HCT116 (cell line): ENCODE measurements around the gene UMOD.

ENCODE experiments used
- CBX3 ChIP-seq: IDR thresholded peaks from 2 replicates; pipeline ENCODE4 v1.6.1; 2012; ENCODE audit warnings: low read depth
- CTCF ChIP-seq, 3 experiments: fragments of 200-600 bp in 1 of 3; sonication (generic) in 1 of 3; IDR thresholded peaks in 2 of 3; conservative IDR thresholded peaks in 1 of 3; 2 replicates each; pipeline ENCODE4 v1.5.1; 2012 to 2017; ENCODE audit warnings: low read depth in 2 of 3, low read length in 2 of 3, antibody characterized with exemption in 1 of 3, borderline replicate concordance in 1 of 3, control low read depth in 1 of 3, mild to moderate bottlenecking in 1 of 3, mixed read lengths in 1 of 3, mixed run types in 1 of 3, moderate library complexity in 1 of 3; ENCODE audit not compliant: insufficient read depth in 1 of 3
- EZH2 ChIP-seq: fragments of 200-600 bp; sonication (generic); IDR thresholded peaks from 2 replicates; pipeline ENCODE4 v1.6.1; 2017; ENCODE audit warnings: antibody characterized with exemption, mixed run types
- EZH2phosphoT487 ChIP-seq: fragments of 200-600 bp; IDR thresholded peaks from 2 replicates; pipeline ENCODE4 v1.6.1; 2018; ENCODE audit warnings: antibody characterized with exemption, borderline replicate concordance
- POLR2A ChIP-seq: IDR thresholded peaks from 2 replicates; pipeline ENCODE4 v1.7.0; 2011; ENCODE audit warnings: borderline replicate concordance; ENCODE audit not compliant: insufficient read depth, insufficient read length; ENCODE audit errors: extremely low read depth
- POLR2AphosphoS5 ChIP-seq: IDR thresholded peaks from 2 replicates; pipeline ENCODE4 v1.6.1; 2011; ENCODE audit warnings: mild to moderate bottlenecking, low read depth, low read length, moderate library complexity
- RAD21 ChIP-seq: IDR thresholded peaks from 2 replicates; pipeline ENCODE4 v1.6.1; 2012; ENCODE audit warnings: low read depth, mild to moderate bottlenecking
- REST ChIP-seq: IDR thresholded peaks from 2 replicates; pipeline ENCODE4 v1.6.1; 2012; ENCODE audit warnings: low read depth
- SP1 ChIP-seq: IDR thresholded peaks from 2 replicates; pipeline ENCODE4 v1.6.1; 2012; ENCODE audit warnings: low read depth
- TCF7L2 ChIP-seq: IDR thresholded peaks from 2 replicates; pipeline ENCODE4 v1.7.0; 2011; ENCODE audit warnings: borderline replicate concordance, inconsistent platforms; ENCODE audit not compliant: insufficient read depth, insufficient read length; ENCODE audit errors: extremely low read depth
- ZBTB33 ChIP-seq: IDR thresholded peaks from 2 replicates; pipeline ENCODE4 v1.6.1; 2011; ENCODE audit warnings: mild to moderate bottlenecking, low read length, moderate library complexity; ENCODE audit not compliant: insufficient replicate concordance; ENCODE audit errors: extremely low read depth
- ZNF274 ChIP-seq: fragments of 200-500 bp; sonication (Bioruptor generic); IDR thresholded peaks from 2 replicates; pipeline ENCODE4 v1.6.1; 2014; ENCODE audit warnings: mild to moderate bottlenecking, low read depth, low read length, inconsistent platforms

GRCh38 chr16:20348365-20349185, 3.9 kb downstream of the UMOD start:
- TF ChIP-seq CTCF (IDR thresholded peaks at IDR 0.05 in 2 of 3, conservative IDR thresholded peaks at IDR 0.05 in 1 of 3; ENCODE audit: borderline replicate concordance in 1 of 3, insufficient read depth in 1 of 3, low read depth in 2 of 3, low read length in 2 of 3) (peak in 1 of 3 experiments; percentile 14; a peak in 2 of 6 replicates), POLR2A (no peak), POLR2AphosphoS5 (no peak), TCF7L2 (no peak), CBX3 (no peak), RAD21 (no peak), ZBTB33 (no peak), ZNF274 (no peak), SP1 (no peak), REST (no peak), EZH2 (no peak), EZH2phosphoT487 (no peak)
